Measurements from ENCODE around the gene CKB. TPM values are rescaled to one million over a fixed set of nuclear protein-coding genes. Genes with fewer than 3 reads are reported as not detected.
A peak's percentile ranks its signal among the peaks of the same experiment; 100 is the strongest.

Gene CKB
- total and polyA plus RNA-seq, 9 of the 15 experiments (the other 6 are each of a cell fraction or from before 2014, with no cell fraction given), result 23.9 to 692 (median 132) TPM

DNA sequence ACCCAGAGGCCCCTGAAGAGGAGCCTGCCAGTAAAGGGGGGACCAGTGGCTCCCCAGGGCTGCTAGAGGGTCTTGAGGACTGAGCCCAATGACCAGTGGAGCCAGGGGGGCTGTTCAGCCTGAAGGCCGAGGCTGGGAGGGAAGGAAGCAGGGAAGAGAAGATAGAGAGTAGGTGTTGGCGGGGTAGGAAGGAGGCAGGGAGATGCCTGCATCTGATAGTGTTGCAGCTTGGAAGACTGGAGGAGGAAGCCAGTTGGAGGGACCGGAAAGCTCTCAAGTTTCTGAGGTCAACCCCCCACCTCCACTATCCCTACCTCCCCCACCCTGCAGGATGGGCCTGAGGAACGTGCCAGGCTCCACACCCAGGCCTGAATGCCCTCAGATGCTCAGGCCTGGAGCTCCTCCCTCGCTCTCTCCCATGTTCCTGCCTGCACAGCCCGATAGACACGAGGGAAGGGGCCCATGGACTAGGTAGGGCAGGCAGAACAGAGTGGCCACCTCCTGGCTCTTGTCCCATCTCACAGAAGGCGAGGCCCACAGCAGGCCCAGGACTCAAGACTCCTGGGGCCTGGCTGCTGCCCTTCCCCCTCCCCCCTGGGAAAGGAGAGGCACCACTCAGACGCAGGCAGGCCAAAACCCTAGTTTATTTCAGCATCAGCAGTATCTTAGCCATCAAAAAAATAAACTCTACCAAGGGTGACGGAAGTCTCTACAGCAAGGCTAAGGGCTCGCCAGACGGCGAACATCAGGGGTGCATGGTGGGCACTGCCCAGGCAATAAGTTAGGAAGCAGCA lies 3.4 kb downstream of the CKB start:
- Histone ChIP-seq H3K4me1 (replicated peaks in 1 of 2; ENCODE audit: control insufficient read depth in 2 of 2, insufficient read depth in 2 of 2, low read length in 2 of 2) (peaks cover 30 to 77% of the 10 kb centered on the region in 2 experiments), H4K20me1 (replicated peaks; ENCODE audit: control insufficient read depth, insufficient read depth, low read length) (peaks cover 13% of the 10 kb centered on the region; the same call in 1 of the 2 replicates), H3K9me1 (ENCODE audit: control insufficient read depth, insufficient read depth, low read length) (no peaks in the 10 kb centered on the region), H2AFZ (ENCODE audit: low read depth, low read length) (no peak overlapping the region), H3K4me2 (ENCODE audit: insufficient read depth, low read length) (peak overlapping the region; percentile 68), H3K9me3 (replicated peaks; ENCODE audit: control insufficient read depth, insufficient read depth, low read depth, low read length) (no peaks in the 10 kb centered on the region), H3K27me3 (ENCODE audit: control insufficient read depth in 2 of 2, insufficient read depth in 2 of 2, low read length in 2 of 2) (no peaks in the 10 kb centered on the region), H3K4me3 (peak overlapping the region; percentile 8; the same call in 1 of the 2 replicates), H3K36me3 (ENCODE audit: control insufficient read depth, insufficient read depth, low read length) (peaks cover 23% of the 10 kb centered on the region; the same call in 1 of the 3 replicates), H3K79me2 (ENCODE audit: control insufficient read depth, insufficient read depth, low read length) (peaks cover 23% of the 10 kb centered on the region), H3K27ac (ENCODE audit: extremely low read depth, low read depth, low read length) (peak overlapping the region; percentile 71), H3K9ac (ENCODE audit: insufficient read depth in 1 of 2, low read depth in 2 of 2, low read length in 2 of 2) (peak overlapping the region; percentile 41 to 74; a peak in 3 of 4 replicates)
- intact Hi-C loops (cut with micrococcal nuclease), result loop anchor here (5.0 kb wide), 1 partner anchor 43 kb away; the partner anchor contains the start of genes BAG5 and COA8
- ATAC-seq (peak; percentile 48), DNase-seq (ENCODE audit: extremely low read depth in 1 of 4, low spot score in 3 of 4) (peak; percentile 42 to 82 (median 62)), FAIRE-seq (peak; percentile 96)
- WGBS (ENCODE audit: insufficient coverage, low coverage, missing lambda C conversion rate), result 46% methylated on average over 9 of the region's 13 CpGs
- BruUV-seq (replicated peaks), result no TSS peak
- POLR2A ChIA-PET, result interaction anchor here (0.5 to 1.8 kb wide), 11 partner anchors 9 to 345 kb away, joined by 3 to 9 read pairs (median 4); partner anchors contain the start of gene TRMT61A
- in situ Hi-C loops (cut with MboI), result no loop called here
- CTCF ChIA-PET (ENCODE audit: low intra/inter-chr PET ratio), result interaction anchor here (0.6 to 2.7 kb wide), 3 partner anchors 27 to 444 kb away, joined by 3 to 19 read pairs (median 4); no protein-coding TSS in a partner anchor
- TF ChIP-seq CBX2 (IDR thresholded peaks at IDR 0.05; ENCODE audit: insufficient read depth, low read length, poor library complexity, severe bottlenecking) (no peak), GATA2 (CRISPR knock-in tag; IDR thresholded peaks at IDR 0.05) (peak; percentile 67), GATAD2B (IDR thresholded peaks at IDR 0.05; ENCODE audit: borderline replicate concordance) (0 out of 2 replicates have a peak, but pooled peaks have one; percentile 18), ZNF174 (CRISPR knock-in tag; IDR thresholded peaks at IDR 0.05) (no peak), L3MBTL2 (IDR thresholded peaks at IDR 0.05) (peak; percentile 34; the same call in 1 of the 2 replicates), ZNF668 (CRISPR knock-in tag; IDR thresholded peaks at IDR 0.05) (no peak), CBFA2T2 (conservative IDR thresholded peaks at IDR 0.05) (0 out of 2 replicates have a peak, but pooled peaks have one; percentile 11), ARID1B (IDR thresholded peaks at IDR 0.05) (peak; percentile 56; the same call in 1 of the 2 replicates), ZNF316 (IDR thresholded peaks at IDR 0.05) (peak; percentile 42), ZNF121 (CRISPR knock-in tag; conservative IDR thresholded peaks at IDR 0.05) (0 out of 2 replicates have a peak, but pooled peaks have one; percentile 4), MYNN (IDR thresholded peaks at IDR 0.05) (peak; percentile 54; the same call in 1 of the 2 replicates), MYNN (CRISPR knock-in tag; IDR thresholded peaks at IDR 0.05) (no peak), NCOA2 (IDR thresholded peaks at IDR 0.05; ENCODE audit: partially characterized antibody in 2 of 2) (no peak), CTBP1 (IDR thresholded peaks at IDR 0.05; ENCODE audit: borderline replicate concordance) (peak; percentile 47; the same call in 1 of the 2 replicates), SUPT5H (IDR thresholded peaks at IDR 0.05) (peak; percentile 34; the same call in 1 of the 2 replicates), ZNF764 (CRISPR knock-in tag; IDR thresholded peaks at IDR 0.05; ENCODE audit: low read depth) (no peak), ZFPM2 (CRISPR knock-in tag; IDR thresholded peaks at IDR 0.05) (no peak), DPF2 (IDR thresholded peaks at IDR 0.05) (peak; percentile 60), ZNF197 (CRISPR knock-in tag; IDR thresholded peaks at IDR 0.05; ENCODE audit: low read depth) (no peak), TAL1 (IDR thresholded peaks at IDR 0.05) (no peak)
- TF ChIP-seq, protein P1, sequence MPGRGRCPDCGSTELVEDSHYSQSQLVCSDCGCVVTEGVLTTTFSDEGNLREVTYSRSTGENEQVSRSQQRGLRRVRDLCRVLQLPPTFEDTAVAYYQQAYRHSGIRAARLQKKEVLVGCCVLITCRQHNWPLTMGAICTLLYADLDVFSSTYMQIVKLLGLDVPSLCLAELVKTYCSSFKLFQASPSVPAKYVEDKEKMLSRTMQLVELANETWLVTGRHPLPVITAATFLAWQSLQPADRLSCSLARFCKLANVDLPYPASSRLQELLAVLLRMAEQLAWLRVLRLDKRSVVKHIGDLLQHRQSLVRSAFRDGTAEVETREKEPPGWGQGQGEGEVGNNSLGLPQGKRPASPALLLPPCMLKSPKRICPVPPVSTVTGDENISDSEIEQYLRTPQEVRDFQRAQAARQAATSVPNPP (IDR thresholded peaks at IDR 0.05; ENCODE audit: borderline replicate concordance, insufficient read depth, insufficient read length), result no peak
- TF ChIP-seq, protein P2, sequence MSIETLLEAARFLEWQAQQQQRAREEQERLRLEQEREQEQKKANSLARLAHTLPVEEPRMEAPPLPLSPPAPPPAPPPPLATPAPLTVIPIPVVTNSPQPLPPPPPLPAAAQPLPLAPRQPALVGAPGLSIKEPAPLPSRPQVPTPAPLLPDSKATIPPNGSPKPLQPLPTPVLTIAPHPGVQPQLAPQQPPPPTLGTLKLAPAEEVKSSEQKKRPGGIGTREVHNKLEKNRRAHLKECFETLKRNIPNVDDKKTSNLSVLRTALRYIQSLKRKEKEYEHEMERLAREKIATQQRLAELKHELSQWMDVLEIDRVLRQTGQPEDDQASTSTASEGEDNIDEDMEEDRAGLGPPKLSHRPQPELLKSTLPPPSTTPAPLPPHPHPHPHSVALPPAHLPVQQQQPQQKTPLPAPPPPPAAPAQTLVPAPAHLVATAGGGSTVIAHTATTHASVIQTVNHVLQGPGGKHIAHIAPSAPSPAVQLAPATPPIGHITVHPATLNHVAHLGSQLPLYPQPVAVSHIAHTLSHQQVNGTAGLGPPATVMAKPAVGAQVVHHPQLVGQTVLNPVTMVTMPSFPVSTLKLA (conservative IDR thresholded peaks at IDR 0.05), result peak in 1 of 2 experiments; percentile 14; a peak in 1 of 4 replicates
